ENCODE measurements around the gene MCCD1.

The MCCD1 gene

DNA sequence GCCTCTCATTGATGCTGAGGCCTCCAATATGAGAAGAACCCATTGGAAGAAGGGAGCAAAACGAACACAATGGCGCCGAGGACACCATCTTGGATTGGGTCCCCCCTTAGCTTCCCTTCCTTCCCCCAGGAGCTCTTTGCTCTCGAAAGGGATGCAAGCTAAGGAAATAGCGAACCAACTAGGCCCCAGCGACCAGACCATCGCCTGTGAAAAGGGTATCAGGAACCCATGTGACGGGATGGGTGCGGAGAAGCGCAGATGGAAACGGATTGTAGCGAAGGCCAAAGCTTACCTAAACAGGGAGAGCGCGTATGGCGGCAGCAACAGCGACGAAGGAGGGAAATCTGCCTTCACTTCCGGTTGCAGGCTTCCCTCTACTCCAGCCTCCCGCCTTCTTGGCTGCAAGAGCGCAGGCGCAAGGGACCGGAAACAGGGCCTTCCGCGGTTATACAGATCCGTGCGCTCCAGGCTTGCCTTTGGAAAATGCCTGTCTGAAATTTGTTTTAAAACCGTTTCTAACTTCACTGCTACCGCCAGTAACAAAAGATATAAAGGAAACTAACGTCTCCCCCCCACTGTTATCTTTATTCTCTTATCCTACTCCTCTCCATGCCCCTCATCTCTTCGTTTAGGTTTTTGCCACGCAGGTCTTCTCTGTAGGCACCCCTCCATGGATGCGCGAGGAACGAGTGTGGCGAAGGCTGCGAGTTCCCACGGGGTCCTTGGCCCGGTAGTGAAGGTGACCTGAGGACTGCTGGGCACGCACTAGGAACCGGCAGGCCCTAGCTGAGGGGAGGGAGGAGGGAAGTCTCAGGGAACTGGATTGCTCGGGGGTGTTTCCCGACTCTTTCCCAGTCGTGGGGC lies 13.1 kb downstream of the MCCD1 start, which contains the start of gene DDX39B:
DDX39B (minus strand) TSS at position 346 of the 864 bp plus-strand sequence. CDS start 1,471 bp downstream, outside the sequence.
- peak; percentile 87 to 92 for DNase-seq (ENCODE audit: low read depth in 1 of 2, low spot score in 1 of 2)

DNA sequence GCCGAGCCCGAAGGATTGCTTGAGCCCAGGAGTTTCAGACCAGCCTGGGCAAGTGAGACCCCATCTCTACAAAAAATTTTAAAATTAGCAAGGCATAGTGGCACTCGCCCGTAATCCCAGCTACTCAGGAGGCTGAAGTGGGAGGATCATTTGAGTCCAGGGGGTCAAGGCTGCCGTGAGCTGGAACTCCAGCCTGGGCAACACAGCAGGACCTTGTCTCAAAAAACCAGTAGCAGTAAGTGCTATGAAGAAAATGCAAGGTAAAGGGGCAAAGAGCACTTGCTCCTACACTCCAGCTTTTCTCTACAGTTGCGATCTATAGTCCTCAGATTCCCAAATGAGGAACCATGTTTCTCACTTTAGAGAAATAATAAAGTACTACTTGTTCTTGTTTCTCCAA lies 14.9 kb downstream of the MCCD1 start:
- DNase-seq (ENCODE audit: low read depth in 1 of 2, low spot score in 1 of 2): no peak

DNA sequence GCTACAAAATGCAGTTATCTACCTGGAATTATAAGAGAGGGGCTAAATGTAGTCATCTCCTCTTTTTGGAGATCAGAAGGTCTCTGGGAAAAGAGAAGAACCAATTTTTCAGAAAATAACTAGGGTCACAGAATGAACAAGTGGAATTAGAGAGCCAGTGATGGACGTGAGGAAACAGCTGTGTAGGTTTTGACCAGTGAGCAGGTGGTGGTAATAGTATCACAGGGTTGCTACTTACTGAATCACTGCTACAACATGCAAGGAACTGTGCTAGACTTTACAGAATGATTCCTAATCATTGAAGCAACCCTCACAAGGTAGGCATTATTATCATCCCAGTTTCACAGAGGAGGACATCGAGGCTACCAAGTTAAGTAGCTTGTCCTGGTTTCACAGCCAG lies 15.9 kb downstream of the MCCD1 start:
- no peak for DNase-seq (ENCODE audit: low read depth in 1 of 2, low spot score in 1 of 2)

DNA sequence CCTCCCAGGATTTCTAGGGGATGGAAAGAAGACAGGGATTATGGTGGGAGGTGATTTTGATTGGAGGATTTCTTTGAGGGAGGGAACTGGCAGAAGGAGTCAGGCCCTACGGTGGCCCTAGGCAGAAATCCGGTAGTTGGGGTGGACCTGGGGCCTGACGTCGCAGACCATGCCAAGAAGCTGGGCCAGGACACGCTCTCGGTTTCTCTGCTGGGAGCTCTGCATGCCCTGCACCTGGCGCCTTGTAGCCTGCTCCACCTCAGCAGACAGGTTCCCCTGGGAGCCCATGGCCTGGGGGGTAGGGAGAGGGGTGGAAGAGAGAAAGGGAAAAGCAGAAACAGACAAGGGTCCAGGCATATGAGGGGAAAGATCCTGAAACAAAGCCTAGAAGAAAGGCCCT lies 16.5 kb downstream of the MCCD1 start:
- DNase-seq (ENCODE audit: low read depth in 1 of 2, low spot score in 1 of 2): no peak

DNA sequence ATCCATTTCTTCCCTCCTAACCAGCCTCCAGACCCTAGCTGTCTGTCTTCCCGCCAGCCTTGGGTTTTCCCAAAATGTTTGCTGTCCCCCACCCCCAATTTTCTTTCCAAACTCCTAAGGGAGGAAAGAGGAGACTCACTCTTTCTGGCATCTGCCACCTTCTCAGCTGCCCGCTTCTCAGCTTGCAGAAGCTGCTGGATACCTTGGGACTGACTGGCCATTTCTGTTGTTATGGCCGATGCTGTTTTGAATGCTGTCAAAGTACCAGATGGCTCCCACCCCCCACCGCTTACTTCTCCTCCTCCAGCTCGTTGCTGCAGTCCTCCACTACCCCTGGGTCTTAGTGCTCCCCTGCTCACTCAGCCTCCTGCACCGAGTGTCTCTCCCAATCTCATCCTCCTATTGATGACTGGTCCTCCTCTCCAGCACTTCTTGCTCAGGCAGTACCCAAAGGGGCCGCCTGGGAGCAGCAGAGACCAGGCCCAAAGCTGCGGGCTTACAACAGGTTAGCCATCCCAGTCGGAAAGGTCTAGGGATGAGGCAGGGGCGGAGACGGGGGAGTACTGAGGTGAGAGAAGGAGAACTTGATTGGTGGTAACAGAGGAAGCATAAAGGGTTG lies 17.7 kb downstream of the MCCD1 start, which contains the start of gene ATP6V1G2:
ATP6V1G2 (minus strand) TSS at position 270 of the 619 bp plus-strand sequence; CDS start at position 221, 49 bp downstream.
- peak; percentile 63 to 68 for DNase-seq (ENCODE audit: low read depth in 1 of 2, low spot score in 1 of 2)

DNA sequence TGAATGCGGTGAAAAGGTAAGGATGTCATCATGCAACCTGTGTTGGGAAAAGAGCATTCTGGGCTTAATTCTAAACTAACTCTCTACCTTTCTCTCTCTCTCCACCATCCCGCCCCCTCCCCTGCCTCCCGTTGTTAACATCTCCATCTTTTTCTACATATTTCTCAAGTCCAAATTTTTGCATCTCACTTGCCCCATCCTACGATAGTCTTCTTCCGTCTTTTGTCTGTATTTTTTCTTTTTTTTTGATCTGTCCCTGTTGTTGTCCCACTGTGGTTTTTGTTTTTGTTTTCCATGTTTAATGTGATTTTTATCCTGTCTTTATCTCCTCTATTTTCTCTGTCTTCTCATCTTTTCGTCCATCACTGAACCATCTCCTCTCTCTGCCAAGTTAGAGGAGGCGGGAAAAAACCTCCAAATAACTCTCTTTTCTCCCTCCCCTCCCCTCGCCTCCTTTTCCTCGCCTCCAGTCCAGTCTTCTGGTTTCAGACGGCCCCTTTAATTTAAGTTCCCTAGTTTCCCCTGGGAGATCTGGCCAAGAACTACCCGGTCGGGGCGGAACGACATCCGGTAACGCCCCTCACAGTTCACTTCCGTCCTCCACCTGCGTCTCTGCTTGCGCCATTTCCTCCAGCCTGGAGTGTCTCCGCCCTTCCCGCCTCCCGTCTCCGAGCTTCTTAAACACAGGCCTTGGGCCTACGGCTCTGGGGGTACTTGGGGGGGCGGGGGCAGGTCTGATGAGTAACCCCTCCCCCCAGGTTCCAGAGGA lies 18.4 kb downstream of the MCCD1 start, which contains the start of gene NFKBIL1:
NFKBIL1 (plus strand) TSS at position 651 of the 769 bp plus-strand sequence; CDS start at position 738, 87 bp downstream.
- DNase-seq (ENCODE audit: low read depth in 1 of 2, low spot score in 1 of 2): peak; percentile 77 to 83

DNA sequence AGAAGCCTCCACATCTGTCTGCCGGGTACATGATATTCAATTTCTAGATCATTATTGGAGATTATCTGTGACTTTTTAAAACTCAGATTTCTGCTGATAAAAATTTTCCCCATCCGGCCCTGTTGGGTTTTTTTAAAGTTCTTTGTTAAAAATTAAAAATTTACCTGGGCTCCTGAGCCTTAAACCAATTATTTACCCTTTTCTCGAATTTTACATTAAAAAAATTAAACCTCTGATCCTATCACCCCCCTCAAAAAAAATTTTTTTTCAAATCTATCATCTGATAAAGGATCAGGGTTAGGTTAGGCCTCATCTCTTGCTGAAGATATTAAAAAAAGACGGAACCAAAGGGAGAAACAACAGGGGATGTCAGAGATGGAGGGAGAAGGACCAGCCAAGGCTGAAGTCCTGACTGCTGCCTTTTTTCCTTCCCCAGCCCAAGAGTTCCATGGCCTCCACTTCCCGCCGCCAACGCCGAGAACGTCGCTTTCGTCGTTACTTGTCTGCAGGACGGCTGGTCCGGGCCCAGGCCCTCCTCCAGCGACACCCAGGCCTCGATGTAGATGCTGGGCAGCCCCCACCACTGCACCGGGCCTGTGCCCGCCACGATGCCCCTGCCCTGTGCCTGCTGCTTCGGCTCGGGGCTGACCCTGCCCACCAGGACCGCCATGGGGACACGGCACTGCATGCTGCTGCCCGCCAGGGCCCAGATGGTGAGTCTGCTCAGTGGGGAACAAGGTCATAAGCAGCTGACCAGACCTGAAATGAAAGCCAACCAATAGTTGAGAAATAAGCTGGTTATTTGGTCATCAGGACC lies 19.2 kb downstream of the MCCD1 start:
- DNase-seq (ENCODE audit: low read depth in 1 of 2, low spot score in 1 of 2): no peak

DNA sequence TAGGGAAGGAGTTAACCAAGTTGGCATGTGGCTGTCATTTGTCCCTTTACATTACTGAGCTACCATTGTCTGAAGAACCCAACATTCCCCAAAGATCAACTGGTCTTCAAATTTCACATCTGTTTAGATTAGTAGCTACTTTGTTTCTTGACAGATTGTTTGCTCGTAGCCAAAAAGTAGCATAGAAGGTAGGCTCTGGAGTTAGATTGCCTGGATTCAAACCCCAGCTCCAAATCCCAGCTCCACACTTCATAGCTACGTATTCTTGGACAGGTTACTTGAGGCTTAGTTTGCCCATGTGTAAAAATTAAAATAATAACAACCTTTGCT lies 19.7 kb downstream of the MCCD1 start:
- DNase-seq (ENCODE audit: low read depth in 1 of 2, low spot score in 1 of 2): no peak

DNA sequence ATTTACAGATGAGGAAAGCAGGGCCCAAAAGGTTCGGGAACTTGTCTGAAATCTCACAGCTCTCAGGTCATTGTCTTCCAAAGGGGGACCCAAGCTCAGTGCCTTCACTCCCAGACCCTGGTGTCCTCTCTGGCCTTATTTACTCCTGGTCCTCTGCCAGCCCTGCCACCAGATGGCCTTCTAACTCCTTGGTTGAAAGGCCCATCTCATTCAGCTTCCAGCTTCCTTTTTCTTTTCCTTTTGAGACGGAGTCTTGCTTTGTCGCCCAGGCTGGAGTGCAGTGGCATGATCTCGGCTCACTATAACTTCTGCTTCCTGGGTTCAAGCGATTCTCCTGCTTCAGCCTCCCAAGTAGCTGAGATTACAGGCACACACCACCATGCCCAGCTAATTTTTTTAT lies 22.6 kb downstream of the MCCD1 start:
- peak in 1 of 2 donors; percentile 47 for DNase-seq (ENCODE audit: low read depth in 1 of 2, low spot score in 1 of 2)

DNA sequence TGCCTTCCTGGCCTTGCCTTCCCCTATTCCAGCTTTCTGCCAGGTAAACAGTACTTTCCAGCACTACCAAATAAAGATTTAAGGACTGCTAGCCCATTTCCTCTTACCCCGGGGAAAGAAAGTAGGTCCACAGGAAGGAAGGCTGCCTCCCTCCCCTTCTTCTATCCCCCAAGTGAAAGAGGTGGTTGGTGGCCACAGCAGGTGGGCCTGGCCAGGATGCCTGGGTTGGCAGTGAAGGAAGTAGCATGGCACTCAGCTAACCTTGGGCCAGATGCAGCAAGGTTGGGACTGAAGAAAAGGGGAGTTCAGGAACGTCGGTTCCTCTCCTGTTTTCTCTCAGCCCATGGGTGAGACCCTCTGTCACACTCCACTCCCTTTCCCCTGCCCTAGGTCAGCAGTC lies 27.5 kb downstream of the MCCD1 start:
- DNase-seq (ENCODE audit: low read depth in 1 of 2, low spot score in 1 of 2): no peak

DNA sequence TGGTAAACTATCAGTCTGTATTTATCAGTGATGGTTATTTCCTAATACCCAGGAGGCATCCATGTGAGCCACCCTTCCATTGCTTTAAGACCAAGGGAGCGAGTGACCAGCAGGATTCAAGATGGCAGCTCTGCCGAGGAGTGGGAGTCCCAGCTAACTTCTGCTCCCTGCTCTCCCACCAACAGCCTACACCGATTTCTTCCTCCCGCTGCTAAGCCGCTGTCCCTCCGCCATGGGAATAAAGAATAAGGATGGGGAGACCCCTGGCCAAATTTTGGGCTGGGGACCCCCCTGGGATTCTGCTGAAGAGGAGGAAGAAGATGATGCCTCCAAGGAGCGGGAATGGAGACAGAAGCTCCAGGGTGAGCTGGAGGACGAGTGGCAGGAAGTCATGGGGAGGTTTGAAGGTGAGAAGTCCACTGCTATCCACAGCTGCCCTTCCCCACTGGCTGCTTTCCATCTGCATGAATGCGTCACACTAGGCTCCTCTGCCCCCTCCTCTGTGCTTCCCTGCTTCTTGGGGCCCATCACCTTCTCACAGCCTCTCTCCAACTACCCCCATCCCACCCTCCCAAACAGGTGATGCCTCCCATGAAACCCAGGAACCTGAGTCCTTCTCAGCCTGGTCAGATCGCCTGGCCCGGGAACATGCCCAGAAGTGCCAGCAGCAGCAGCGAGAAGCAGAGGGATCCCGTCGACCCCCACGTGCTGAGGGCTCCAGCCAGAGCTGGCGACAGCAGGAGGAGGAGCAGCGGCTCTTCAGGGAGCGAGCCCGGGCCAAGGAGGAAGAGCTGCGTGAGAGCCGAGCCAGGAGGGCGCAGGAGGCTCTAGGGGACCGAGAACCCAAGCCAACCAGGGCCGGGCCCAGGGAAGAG lies 28.9 kb downstream of the MCCD1 start:
- DNase-seq (ENCODE audit: low read depth in 1 of 2, low spot score in 1 of 2): no peak

DNA sequence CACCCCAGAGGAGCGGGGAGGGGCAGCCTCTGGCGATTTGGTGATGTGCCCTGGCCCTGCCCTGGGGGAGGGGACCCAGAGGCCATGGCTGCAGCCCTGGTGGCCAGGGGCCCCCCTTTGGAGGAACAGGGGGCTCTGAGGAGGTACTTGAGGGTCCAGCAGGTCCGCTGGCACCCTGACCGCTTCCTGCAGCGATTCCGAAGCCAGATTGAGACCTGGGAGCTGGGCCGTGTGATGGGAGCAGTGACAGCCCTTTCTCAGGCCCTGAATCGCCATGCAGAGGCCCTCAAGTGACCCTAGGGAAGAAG lies 29.5 kb downstream of the MCCD1 start:
- no peak for DNase-seq (ENCODE audit: low read depth in 1 of 2, low spot score in 1 of 2)

DNA sequence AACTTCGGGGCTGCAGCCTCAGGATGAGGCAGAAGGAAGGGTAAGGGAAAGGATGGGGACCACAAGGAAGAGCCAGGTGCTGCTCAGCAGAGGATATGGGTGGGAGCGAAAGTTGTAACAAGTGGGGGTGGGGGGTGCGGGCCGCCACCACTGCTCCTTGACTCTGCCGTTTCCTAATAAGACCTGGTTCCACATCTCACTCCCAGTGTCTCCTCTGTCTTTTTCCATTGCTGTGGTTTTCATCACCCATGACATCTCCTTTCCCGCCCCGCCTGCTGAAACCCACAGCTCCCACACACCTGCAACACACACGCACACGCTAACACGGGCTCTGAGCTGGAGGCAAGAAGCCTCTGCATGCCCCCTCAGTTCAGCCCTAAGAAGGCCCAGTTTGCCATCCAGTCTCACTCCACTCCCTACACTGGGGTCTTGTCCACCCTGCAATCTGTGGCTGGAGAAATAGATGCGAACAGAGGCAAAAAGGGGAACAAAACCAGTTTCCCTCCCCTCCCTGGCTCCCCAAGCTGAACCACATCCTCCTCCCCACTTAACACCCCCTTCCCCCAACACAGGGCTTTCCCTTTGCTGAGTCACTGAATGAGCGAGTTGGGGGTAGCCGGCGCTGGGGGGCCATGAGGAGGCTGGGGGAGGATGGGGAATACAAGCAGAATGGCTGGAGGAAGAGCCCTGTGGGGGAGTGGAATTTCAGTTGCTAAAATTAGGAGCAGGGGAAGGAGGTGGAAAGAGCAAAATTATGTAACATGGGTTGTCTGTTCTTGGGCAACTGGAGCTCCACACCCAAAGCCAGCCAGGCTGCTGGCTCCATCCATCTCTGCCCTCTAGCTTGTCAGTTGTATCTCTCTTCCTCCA lies 30.1 kb downstream of the MCCD1 start:
- DNase-seq (ENCODE audit: low read depth in 1 of 2, low spot score in 1 of 2): peak in 1 of 2 donors; percentile 59

DNA sequence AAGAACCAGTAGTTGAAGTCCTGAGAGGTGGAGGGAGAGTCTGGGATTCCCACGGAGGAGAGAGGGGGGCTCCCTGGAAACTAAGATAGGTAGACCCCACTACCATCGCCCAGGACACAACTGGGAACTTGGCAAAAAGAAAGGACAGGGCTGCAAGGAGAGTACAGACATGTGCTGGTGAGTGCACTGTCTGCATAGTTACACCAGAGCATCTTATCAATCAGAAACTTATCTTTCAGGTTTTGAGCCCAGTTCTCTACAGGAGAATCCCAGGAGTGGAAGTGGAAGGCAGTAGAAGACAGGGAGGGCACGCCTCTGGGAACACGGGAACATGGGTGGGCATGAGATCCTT lies 30.8 kb downstream of the MCCD1 start:
- no peak for DNase-seq (ENCODE audit: low read depth in 1 of 2, low spot score in 1 of 2)

DNA sequence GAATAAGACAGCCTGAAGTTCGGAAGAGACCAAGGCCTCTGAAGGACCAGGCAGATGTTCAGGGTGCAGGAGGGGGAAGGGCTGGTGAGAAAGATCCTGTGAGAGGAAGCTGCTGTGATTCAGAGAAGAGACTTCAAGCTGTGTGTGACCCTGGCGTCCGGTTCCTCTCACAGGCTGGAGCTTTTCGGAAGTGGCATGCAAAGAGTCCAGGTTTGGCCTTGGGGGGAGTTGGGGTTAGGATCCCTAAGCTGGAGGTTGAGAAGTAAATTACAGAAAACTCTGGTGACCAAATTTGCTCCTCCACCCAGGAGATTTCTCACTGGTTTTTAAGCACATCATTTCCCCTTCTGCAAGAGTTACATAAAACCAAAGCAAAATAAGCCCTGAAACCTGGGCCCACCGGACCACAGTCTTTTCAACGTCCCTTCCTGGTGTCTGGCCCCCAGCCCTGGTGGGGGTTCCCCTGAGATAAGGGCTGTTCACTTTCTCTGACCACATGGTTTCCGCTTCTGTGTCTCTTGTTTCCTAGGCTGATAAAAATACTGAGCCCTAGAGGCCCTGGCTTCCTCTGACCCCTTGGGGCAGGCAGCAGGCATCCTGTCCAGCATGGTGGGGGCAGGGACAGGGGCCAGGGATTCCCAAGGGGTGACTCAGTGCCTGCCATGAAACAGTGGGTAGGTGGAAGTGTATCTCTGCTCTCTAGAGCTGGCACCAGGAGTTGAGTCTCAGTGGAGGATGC lies 31.4 kb downstream of the MCCD1 start:
- DNase-seq (ENCODE audit: low read depth in 1 of 2, low spot score in 1 of 2): no peak

DNA sequence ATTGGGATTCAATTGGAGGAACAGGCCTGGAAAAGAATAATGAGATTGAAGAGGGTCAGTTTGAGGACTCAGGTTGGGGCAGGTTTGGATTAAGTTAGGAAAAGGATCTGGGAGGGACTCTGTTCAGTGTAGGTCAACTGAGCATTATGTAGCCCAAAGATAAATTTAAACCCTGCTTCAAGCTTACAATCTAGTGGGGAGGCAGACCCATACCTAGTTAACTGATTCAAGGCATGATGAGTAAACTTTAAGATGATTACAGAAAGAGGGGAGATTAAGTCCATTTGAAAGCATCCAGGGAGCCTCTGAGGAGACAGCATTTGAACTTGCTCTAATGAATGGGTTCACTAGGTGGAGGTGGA lies 31.9 kb downstream of the MCCD1 start:
- no peak for DNase-seq (ENCODE audit: low read depth in 1 of 2, low spot score in 1 of 2)

DNA sequence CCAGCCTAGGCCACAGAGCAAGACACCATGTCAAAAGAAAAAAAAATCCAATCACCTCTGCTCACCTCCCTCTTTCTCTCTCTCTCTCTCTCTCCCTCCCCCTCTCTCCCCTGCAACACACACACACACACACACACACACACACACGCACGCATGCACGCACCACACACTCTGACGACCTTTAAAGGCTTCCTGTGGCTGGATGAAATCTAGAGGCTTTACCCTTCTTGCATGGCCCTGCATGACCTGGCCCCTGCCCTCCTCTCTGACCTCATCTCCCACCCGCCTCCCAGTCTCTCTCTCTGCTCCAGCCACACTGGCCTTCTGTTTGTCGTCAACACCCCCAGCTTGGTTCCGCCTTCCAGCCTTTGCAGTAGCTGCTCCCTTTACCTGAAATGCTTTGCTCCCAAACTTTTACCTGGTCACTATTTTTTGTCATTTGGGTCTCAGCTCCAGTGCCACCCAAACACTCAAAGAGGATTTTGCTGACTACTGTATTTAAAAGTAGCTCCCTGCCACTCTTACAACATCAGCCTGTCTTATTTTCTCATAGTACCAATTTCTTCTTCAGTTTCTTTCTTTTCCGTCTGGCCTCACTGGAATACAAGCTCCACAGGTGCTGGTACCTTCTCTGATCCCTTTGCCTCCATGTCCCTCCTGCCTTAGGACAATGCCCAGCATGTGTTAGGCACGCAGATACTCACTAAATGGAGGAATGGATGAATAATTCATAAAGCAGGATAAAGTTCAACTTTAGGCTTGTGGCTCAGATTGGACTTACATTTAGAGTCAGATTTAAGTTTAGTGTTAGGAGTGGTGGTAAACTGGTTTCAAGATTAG lies 39.0 kb downstream of the MCCD1 start:
- no peak for DNase-seq (ENCODE audit: low read depth in 1 of 2, low spot score in 1 of 2)

DNA sequence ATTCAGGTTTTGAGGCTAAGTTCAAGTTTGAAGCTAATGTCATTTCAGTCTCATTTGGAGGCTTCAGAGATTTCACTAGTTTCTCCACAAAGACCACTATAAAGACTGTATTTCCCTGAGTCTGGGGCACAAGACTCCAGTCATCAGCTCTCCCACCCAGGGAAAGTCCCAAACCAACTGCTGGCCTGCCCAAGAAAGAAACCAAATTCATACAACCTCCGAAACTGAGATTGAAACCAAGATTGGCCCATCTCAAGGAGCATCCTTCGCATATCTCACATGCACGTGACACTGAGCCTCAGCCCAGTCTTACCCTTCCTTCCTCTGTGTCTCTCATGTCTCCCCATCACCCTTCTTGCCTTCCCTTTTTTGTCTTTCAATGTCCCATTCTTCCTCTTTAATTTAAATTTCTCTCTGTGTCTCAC lies 39.8 kb downstream of the MCCD1 start:
- DNase-seq (ENCODE audit: low read depth in 1 of 2, low spot score in 1 of 2): peak in 1 of 2 donors; percentile 60

All from activated T-helper 1 cell treated with anti-CD3 and anti-CD28 coated beads, Interleukin-2, amount 50 U/mL, for 16 hours (primary cell).